Measurements from ENCODE around the gene ABCB6.

The ABCB6 gene

DNA sequence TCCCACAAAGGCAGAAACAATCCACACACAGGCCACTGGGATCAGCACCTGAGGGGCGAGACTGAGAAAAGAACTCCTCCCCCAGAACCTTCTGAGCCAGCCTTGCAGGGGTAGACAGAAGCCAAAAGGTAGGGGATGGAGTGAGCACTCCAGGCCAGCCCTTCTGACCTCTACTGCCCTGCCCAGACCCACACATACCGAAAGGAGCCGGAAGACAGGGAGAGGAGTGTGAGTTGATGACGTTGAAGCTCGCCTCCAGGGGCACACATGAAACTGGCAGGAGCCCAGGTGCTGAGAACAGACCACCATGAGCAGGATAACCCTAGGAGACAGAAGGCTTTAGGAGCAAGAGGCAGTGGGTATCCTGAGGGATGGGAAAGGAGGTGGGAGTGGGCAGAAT, 50.8 kb downstream of the ABCB6 start:
- H3K4me3 ChIP-seq (ENCODE audit: control insufficient read depth, low read depth, low read length) = no peak overlapping the region
- TF ChIP-seq, protein P1, sequence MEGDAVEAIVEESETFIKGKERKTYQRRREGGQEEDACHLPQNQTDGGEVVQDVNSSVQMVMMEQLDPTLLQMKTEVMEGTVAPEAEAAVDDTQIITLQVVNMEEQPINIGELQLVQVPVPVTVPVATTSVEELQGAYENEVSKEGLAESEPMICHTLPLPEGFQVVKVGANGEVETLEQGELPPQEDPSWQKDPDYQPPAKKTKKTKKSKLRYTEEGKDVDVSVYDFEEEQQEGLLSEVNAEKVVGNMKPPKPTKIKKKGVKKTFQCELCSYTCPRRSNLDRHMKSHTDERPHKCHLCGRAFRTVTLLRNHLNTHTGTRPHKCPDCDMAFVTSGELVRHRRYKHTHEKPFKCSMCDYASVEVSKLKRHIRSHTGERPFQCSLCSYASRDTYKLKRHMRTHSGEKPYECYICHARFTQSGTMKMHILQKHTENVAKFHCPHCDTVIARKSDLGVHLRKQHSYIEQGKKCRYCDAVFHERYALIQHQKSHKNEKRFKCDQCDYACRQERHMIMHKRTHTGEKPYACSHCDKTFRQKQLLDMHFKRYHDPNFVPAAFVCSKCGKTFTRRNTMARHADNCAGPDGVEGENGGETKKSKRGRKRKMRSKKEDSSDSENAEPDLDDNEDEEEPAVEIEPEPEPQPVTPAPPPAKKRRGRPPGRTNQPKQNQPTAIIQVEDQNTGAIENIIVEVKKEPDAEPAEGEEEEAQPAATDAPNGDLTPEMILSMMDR (IDR thresholded peaks at IDR 0.05; ENCODE audit: control insufficient read depth, insufficient read depth, low read depth, low read length, missing control alignments) = no peak
- DNase-seq (ENCODE audit: low read depth) = no peak

- no peak for DNase-seq (ENCODE audit: low read depth)
- no peak overlapping the region for H3K4me3 ChIP-seq (ENCODE audit: control insufficient read depth, low read depth, low read length)
- TF ChIP-seq, protein P1 (IDR thresholded peaks at IDR 0.05; ENCODE audit: control insufficient read depth, insufficient read depth, low read depth, low read length, missing control alignments) = no peak
These were observed 53.5 kb downstream of the ABCB6 start for GRCh38 chr2:219165058-219165911.

DNA sequence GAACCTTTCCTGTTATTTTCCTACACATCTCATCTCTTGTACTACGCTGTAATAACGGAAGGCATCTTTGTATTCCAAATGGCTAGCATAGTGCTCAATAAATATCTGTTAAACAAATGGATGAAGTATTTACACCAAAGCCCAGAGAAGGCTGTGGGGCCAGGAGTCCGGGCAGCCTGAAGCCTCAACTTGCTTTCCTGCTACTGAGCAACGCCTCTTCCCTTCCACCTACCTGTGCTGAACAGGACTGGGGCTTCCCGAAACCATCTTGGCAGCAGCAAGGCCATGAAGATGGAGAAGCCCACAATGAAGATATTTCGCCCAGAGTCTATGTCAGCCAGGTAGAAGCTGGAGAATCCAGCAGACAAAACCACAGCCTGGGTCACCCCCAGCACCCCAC, 55.6 kb downstream of the ABCB6 start:
- TF ChIP-seq, protein P1 (IDR thresholded peaks at IDR 0.05; ENCODE audit: control insufficient read depth, insufficient read depth, low read depth, low read length, missing control alignments) = no peak
- H3K4me3 ChIP-seq (ENCODE audit: control insufficient read depth, low read depth, low read length) = no peak overlapping the region
- DNase-seq (ENCODE audit: low read depth) = no peak

DNA sequence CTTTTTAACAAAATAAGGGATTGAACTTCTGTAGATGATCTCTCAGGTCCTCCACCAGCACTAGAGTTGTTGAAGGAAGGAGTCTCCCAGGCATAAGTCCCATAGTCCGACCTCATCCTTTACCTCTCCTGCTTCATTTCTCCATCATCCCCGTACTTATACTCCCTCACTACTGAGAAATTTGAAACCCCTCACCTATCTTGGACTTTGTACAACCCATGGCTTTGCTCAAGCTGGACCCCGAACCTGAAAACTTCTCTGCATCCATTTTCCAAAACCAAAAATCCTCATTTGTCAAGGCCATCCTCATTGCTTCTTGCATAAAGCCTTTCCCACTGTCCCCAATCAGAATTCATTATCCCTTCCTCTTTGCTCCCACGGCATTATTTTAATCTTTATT, 57.7 kb downstream of the ABCB6 start:
- TF ChIP-seq, protein P1 (IDR thresholded peaks at IDR 0.05; ENCODE audit: control insufficient read depth, insufficient read depth, low read depth, low read length, missing control alignments) = no peak
- no peak for DNase-seq (ENCODE audit: low read depth)
- peak overlapping the region; percentile 66 for H3K4me3 ChIP-seq (ENCODE audit: control insufficient read depth, low read depth, low read length)

DNA sequence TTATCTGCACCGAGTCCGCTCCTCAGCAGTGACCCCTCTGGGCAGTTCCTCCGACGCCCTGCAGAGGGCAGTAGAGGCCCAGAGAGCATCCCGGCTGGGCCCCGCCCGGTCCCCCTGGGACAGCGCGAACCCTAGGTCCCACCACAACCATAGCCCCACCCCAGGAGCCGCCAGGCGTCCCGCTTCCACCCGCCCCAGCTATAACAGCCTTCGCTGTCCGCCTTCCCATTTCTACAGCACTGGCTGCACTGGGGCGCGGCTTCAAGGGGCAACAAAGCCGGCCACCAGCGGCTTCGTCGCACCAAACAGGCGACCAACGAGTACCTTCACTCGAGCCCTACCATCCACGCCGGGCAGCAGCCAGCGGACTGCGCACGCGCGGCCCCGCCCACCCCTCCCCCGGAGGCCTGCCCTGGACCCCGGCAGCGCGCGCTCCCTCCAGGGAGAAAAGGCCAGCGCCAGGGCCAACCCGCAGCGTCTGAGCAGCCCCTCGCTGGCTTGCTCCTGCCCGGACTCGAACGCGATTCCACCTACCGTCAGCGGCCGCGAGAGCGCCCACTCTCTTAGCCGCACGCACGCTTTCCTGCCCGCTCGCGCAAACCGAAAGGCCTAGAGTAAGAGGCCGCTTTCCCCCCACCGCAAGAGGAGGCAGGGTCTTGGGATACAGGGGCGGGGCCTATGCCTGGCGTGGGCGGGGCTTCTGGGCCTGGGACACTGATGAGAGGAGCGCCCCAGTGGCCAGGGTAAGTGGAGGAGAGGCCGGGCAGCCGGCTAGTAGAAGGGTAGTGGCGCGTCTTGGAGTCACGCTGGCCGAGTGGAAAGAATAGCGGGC, 58.4 kb downstream of the ABCB6 start, which contains the start of gene NHEJ1:
Gene NHEJ1, minus strand, starts transcription at position 630 of the 832 bp plus-strand sequence. CDS start 2,453 bp downstream, outside the sequence.
- TF ChIP-seq, protein P1 (IDR thresholded peaks at IDR 0.05; ENCODE audit: control insufficient read depth, insufficient read depth, low read depth, low read length, missing control alignments) = peak; percentile 99
- DNase-seq (ENCODE audit: low read depth) = peak; percentile 72
- peak within 1 kb of the TSS; percentile 66 for H3K4me3 ChIP-seq (ENCODE audit: control insufficient read depth, low read depth, low read length)

Measured in AG09309 (cell line).